Measurements from ENCODE around the gene RAC2.

RAC2 gene

DNA sequence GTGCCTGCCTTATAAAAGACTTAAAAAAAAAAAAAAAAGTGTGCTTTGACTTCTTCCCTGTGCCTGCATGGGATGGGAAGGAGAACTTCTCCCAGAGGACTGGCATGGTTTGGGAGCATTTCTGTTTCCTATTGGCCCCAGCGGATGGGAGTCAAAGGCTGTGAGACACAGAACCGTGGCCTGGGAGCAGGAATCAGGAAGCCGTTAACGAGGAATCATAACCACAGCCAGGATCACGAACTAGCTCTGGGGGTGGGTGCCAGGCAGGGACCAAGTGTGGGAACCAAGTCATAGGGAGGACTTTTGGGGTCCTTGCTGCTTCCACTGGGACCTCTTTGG is 56.5 kb downstream of the RAC2 start:
- DNase-seq (ENCODE audit: low read depth): no peak

DNA sequence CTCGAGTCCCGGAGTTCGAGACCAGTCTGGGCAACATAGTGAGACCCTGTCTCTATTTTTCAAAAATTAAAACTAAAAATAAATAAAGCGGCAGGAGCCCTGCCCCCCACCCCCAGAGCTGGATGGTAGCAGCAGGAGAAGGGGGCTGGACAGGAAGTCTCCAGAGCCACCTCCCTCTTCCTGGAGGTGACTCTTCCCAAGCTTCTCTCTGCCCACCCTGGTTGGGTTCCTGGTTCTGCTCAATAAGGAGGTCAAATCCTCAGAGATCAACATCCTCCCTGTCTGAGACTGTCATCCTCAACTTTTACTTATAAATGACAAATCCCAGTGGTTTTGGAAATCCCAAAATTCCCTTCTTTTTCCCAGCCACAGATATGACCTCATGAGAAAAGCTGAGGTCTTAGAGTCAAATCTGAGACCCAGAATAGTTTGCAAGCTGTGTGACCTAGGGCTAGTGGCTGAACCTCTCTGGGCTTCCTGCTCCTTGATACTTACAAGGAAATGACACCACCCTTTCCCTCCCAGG is 57.0 kb downstream of the RAC2 start:
- no peak for DNase-seq (ENCODE audit: low read depth)

DNA sequence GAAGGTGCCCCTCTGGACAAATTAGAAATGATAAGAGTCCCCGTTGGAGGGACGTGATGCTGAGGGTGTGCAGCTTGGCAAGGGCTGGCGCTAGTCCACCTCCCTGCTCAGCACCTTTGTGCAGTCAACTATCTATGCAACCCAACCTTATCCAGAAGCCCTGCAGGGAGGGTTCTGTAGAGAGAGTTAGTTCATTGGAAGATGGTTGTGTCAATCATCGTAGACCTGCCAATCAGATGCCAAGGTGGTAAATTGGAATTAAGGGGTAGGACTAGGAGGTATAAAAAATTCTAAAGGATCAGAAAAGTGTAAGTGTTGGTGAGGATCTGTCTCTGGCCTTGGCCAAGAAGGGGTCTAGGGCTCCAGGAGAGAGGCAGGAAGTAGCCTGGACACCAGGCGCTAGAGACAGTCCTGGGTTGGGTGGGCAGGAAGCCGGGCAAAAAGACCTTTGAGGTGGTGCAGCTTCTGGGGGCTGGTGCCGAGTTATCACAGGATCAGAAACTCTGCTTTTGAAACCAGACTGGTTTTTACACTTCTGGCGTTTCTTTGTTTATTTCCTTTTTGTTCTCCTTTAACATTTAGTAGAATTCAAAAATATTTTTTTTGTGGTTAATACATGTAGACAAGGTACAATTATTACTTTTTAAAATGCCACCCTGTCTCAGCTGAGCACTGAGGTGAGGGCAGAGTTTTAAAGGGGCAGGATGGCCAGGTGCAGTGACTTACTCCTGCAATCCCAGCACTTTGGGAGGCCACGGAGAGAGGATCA is 57.7 kb downstream of the RAC2 start:
- no peak for DNase-seq (ENCODE audit: low read depth)

DNA sequence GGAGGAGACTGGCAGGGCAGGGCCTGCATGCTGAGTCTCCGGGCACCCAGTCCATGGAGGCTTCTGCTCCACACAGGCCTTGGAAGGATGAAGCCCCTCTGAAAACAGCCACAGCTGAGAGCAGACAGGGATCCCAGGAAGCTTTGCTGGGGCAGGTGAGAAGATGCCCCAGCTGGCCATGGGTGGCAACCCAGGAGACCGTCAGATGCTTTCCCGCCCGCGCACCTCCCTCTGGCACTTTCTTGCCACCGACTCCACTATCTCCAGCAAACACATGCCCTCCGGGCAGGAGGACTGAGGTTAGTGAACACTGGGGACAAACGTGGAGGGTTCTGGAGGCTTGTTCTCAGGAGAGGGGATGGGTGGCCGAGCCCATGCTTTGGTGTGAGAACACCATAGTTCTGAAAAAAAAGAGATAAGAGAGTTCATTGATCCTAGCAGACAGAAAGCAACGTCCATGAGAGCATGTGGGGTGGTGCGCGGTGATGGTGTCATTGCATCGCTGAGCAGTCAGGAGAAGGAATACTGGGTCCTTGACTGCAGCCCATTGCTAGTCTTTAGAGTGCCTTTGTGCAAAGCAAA is 58.3 kb downstream of the RAC2 start:
- no peak for DNase-seq (ENCODE audit: low read depth)

DNA sequence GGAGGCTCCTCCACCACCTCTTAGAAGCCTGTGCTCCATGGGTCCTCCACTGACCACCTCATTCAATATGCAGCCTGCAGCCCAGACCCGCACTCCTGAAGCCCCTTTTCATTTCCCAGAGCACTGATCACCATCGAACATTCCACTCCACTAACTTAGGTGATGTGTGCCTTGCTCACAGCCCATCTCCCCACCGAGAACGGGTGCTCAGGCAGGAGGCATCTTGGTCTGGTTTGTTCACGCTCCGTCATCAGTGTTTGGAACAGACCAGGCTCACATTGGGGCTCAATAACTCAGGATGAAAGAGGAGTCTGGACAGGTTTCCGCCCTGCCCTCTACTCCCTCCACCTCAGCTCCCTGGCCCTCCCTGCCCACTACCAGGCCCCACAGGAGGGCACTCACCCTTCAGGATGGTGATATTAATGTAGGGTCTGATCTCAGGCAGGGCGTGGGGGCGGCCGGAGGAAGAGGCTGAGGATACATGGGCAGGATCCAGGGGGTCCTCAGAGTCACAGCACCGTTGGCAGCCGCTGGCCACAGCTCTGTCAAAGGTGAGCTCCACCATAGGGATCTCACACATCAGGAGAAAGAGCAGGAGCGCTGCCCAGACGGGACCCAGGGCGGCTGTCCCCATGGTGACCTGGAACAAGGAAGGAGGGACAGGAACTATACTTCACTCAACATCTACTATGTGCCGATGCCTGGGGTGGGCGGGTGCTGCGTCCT is 59.1 kb downstream of the RAC2 start:
- DNase-seq (ENCODE audit: low read depth): no peak

DNA sequence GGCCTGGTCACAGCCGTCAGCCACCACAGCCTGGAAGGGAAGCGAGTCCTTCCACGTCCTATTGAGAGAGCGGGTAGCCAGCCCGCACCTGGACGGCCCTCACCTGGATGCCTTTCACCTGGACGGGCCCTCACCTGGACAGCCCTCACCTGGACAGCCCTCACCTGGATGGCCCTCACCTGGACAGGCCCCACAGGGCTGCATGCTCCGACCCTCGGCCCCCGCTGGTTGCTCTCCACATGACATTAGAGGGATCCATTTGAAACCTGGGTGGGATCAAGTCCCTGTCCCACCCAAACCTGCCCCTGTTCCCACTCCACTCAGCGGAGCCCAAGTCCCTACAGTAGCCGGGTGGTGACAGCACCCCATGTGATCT is 59.7 kb downstream of the RAC2 start:
- no peak for DNase-seq (ENCODE audit: low read depth)

DNA sequence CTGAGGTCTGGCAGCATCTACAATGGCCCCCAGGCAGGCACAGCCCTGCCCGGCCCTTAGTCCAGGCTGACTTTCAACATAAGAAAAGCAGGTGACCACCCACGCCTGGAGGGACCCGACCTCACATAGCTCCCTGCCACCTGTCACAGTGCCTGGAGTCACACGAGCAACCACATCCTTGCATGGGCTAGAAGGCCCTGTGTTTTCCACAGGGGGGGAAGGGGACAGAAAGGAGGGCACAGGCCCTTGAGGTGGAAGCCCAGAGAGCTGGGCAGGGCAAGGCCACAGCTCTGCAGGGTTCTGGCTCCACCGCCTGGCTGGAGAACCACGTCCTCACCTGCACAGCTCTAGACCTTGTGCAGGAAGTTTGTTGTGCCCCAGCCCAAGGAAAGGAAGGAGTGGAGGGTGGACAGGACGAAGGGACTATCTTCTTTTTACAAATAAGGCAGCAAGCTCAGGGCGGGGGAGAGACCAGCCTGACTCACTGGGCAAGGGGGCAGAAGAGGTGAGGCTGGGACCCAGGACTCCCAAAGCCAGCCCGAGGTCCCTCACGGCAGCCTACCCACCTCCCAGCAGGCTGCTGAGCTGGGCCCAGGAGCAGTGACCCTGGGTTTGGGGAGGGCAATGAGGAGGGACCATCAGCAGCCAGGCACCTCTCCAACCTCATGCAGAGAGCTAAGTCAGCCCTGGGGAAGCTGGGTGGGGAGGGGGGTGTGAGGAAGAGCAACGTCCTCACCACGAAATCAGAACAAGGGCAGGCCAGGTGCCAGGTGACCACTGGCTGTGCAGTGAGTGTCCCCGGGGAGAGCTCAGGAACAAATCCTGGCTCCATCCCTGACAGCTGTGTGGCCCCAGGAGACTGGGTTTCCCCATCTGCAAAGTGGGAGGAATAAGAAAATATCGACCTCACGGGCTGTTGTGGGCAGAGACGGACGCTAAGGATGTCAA is 60.4 kb downstream of the RAC2 start:
- DNase-seq (ENCODE audit: low read depth): no peak

DNA sequence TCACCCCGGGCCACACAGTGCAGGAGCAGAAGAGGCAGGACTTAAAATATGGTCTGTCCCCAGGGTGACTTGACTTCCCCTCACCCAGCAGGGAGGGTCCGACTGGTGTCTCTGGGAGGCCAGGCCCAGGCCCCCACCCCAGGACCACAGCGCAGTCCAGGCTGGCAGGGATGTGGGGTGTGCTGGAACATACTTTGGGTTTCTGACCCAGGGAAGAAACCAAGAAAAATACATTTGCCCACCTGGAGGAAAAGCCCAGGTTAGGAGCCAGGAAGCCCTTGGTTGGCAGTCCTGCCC is 61.2 kb downstream of the RAC2 start:
- no peak for DNase-seq (ENCODE audit: low read depth)

DNA sequence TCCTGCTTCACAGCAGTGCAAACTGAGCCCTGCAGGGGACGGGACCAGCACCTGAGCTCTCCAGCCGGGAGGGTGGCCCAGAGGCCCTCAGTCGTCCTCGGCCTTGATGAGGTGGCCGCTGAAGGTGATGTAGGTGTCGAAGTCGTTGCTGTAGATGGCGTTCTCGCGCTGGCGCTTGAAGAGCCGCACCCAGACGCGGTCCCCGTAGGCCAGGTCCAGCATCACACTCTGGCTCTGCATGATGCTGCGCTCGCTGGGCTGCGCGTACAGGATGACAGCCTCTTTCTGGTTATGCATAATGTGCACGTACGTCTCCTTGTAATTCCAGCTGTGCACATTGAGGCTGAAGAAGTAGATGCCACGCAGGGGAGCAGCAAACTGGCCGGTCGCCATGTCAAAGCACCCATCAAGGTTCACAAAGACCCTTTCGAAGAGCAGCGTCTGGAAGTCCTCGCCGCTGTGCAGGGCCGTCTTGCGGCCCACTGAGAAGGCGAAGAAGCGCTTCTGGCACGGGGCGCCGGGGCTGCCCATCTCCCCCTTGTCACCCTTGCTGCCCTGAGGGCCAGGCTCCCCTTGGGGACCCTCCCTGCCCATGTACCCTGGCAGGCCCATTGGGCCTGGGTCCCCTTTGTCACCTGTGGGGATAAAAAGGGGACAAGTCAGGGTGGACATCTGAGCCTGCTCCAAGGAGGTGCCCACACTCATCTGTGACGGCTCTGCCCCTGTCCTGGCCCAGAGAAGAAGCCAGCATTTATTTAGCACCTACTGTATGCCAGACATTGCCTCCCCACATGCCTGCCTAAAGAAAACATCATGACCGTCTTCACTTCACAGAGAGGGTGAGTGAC is 61.7 kb downstream of the RAC2 start:
- DNase-seq (ENCODE audit: low read depth): no peak

DNA sequence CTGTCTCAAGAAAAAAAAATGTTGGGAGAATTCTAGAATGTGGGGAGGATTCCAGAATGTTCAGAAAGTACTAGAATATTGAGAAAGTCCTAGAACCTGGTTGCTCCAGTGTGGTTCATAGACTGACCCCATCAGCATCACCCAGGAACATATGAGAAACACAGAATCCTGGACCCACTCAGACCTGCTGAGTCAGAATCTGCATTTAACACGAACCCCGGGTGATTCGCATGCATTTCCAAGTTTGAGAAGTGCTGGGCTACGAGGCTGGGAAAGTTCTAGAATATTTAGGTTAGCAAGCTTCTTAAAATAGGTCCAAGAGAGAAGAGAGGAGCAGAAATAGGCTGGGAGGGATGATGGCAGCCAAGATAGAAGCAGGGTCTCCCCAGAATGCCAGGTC is 62.4 kb downstream of the RAC2 start:
- no peak for DNase-seq (ENCODE audit: low read depth)

DNA sequence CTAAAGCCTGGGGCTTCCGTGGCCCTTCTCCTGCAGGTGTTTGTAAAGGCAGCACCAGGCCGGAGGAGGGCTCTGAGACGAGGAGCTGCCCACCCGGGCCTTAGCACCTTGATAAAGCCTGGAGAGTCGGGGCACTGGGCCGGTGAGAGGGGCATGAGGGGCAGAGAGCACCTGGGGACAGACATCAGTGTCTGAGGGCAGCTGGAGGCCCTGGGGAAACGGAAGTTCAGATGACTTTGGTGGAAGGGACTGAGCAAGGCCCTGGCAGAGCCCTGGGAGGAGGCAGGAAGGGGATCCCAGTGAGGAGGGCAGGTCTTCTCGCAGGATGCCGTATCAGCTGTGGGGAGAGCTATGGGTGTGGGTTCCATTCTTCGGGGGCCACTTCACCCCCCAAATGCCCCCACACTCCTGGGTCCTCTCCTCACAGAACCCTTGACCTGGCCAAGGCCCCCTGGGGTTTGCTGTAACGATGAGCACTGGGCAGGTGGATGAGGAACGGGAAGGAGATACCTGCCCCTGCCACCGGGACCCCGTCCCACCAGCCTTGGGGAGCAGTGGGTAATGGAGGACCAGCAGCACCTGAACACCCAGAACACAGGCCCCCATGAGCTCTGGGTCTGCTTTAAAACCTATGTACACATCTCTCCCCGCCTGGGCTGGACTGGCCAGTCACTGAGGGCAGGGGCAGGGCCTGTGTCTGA is 63.4 kb downstream of the RAC2 start:
- no peak for DNase-seq (ENCODE audit: low read depth)

DNA sequence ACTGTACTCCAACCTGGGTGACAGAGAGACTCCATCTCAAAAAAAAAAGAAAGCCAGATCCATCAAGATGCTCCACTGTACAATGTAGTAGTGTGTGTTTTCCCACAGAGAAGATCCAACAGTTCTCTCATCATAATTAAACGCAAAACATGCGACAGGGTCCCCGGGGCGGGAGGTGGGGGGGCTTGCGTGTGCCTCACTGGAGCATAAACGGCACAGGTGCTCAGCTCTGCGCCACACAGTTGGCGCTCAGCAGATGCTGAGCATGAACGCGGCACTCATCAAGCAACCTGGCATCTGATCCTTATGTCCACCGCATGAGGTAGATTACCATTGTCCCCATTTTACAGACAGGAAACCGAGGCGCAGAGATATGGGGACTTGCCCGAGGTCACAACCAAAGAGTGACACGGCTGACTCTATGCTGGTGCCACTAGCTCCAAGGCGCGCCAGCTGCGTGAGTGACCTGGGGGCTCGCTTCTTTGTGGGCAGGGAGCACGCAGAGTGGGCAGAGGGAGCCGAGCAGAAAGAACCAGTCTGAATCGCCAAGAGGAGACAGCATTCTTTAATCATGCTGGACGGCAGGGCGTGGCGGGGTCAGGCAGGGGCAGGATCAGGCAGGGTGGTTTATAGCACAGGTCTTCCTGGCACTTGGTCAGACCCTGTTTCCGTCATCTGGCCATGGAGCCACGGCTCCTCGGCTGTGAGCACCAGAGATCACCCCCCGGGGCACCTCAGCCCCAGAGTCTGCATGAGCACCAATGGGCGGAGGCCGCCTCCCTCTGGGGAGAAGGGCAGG is 64.2 kb downstream of the RAC2 start:
- no peak for DNase-seq (ENCODE audit: low read depth)

DNA sequence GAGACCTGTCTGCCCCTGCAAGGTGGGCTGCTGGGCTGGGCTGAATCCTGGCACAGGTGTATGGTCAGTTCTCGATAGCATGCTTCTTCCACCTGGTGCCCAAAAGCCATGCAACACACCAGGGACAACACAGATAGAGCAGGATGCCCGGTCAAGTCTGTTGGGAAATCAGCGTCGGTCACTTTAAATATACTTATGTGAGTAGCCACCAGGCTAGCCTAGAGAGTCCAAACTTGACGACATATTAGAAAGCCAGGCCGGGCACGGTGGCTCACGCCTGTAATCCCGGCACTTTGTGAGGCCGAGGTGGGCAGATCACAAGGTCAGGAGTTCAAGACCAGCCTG is 65.0 kb downstream of the RAC2 start:
- no peak for DNase-seq (ENCODE audit: low read depth)

DNA sequence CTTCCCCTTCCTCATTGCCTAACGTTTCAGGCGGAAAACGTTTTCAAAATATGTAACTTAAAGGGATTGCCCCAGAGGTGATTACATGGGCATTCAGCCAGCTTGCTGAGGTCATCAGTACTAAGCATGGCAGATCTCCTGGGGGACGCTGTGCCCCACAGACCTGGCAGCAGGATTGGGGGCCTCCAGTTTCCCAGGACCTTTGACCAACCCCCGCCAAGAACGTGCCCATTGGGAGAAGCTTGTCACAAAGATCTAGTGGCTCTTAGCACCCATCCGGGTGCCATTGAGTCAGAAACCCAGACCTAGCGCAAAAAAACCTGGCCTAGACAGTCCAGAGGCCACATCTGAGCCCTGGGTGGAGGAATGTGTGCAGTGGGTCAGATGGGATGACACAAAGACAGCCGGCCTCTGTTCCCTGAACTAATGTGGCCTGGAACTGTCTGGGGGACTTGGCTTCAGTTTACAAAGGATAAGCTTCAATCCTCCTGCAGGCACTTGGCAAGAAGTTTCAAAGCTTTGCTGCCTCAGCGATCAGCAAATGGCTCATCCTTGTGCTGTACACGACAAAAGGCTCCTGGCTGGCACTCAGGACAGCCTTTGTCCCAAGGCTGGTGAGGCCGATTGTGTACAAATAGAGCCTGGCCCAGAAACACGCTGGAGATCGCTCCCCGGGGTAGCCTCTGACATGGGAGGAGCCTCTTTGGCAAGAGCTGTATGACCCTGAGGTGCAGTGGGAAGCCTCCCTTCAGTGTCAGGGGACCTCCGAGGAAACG is 65.5 kb downstream of the RAC2 start:
- no peak for DNase-seq (ENCODE audit: low read depth)

DNA sequence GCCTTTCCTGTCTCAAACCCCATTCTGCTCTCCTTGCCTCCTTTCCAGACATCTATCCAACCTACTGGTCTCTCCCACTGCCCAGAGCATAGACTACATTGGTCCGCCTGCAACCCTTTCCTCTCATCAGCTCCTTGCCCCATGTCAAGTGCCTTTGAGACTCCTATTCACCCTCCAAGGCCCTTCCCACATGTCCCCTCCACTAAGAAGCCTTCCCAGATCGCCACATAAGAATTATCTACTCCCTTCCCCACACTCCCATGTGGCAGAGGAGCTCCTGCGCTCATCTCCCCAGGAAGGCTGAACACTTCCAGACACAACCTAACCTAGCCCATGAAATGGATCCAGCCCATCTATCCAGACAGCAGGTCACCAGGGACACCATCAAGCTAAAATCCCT is 66.3 kb downstream of the RAC2 start:
- no peak for DNase-seq (ENCODE audit: low read depth)

DNA sequence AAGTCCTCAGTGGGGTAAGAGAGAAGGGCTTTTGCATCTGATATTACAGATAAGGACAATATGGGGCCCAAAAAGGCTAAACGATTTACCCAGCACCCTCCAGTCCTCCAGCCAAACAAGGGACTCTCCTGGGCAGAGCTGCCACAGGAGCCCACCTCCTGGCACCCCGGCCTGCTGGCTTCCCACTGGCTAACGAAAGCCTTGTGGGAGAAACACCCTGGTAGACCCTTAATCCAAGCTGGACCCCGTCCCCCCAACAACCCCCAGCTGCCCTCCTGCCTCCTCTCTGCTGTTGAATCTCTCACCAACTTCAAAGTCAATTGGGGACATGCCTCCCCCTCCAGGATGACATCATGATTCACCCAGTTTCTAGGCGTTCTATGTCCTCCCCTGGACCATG is 66.8 kb downstream of the RAC2 start:
- DNase-seq (ENCODE audit: low read depth): no peak

DNA sequence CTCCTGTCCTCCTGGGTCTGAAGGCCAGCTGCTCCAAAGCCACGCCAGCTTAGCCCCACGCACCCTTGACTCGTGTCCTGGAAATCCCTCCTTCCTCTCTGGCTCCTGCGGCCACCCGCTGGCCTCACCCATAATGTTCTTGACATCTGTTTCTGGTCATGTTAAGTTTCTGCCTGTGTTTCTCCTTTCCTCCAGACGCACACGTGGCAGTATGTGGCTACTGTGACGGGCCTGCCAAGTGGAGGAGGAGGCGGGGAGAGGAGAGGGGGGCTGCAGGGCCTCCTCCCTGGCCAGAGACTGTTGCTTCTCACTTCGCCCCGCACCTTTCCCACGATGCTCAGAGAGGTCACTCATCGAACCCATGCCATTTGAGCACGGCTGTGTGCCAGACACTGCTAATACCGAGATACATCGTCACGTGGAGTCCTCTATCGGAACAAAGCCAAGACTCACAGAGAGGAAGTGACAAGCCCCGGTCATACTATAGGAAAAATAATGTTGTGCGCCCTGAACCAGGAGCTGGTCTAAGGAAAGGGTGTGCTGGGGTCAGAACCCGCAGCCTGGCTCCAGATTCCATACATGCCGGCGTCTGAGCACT is 67.5 kb downstream of the RAC2 start:
- DNase-seq (ENCODE audit: low read depth): no peak

DNA sequence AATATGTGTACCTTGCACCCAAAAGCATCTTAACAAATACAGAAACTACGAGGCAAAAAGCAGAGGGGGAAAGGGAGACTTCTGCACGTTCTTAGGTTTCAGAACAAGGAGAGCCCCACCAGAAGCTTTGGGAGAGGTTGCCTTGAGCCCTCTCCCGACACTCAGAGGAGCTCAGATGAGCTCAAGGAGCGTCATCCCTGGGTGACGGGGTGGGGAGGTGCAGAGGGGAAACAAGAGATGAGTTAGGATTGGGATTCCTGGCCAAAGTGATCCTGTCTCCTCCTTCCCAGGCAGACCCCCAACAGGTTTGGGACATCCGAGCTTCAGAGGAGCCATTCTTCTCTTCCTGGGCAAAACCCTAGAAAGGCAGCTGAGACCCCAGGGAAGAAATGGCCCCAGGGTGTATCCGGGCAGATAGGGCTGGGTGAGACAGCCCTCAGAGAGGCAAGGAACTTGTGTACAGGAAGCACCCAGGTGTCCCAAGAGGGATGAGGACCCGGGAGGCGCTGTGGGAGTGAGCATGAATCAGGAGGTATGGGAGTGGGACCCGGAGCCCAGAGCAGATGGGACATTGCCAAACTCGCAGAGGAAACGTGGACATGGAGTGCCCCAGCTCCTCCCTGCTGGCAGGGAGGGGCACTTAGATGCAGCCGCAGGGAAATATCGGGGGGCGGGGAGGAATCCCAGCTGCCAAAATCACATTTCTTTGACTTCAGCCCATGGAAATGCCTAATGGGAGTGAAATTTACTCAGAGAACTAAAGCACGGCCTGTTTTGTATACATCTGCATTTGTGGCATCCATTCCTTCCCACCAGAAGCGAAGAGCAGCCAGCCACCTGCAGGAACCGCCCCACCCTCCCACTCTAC is 68.4 kb downstream of the RAC2 start:
- no peak for DNase-seq (ENCODE audit: low read depth)
